IMR-90 (cell line): Measurements from ENCODE around the gene GMEB2. TPM values are rescaled to one million over a fixed set of nuclear protein-coding genes. Genes with fewer than 3 reads are reported as not detected.
A peak's percentile ranks its signal among the peaks of the same experiment; 100 is the strongest.

Source experiments
- ATAC-seq: fragments of 200-7000 bp; cut with Tn5 transposase; 2 replicates; pipeline ENCODE4 v1.9.1; 2020; ENCODE audit warnings: low read depth, mild to moderate bottlenecking, moderate library complexity
- BruUV-seq: library from RNA; stranded (reverse); fragments of 400-500 nt; replicated peaks from 2 replicates; lab custom pipeline; 2021; lab: Mats Ljungman, UMichigan
- CTCF ChIA-PET: fragments of 300-600 bp; formaldehyde crosslinking; extraction: SDS; loops from one replicate; lab custom pipeline; 2021; ENCODE audit warnings: antibody characterized with exemption; lab: Yijun Ruan, JAX
- POLR2A ChIA-PET: fragments of 300-600 bp; sonication (Branson Sonifier 250); formaldehyde crosslinking; loops from one replicate; lab custom pipeline; 2022; ENCODE audit warnings: antibody characterized with exemption; ENCODE audit not compliant: unreplicated experiment; lab: Charles Lee
- DNase-seq: peaks from one replicate; pipeline ENCODE4 v3.0.0; 2013
- H2AFZ ChIP-seq: replicated peaks from 2 replicates; pipeline ENCODE3; 2013; ENCODE audit warnings: low read length, mild to moderate bottlenecking; ENCODE audit not compliant: poor library complexity
- H2AK5ac ChIP-seq: 2 replicates; pipeline ENCODE4 v1.6.1; 2013; ENCODE audit warnings: low read depth, low read length, inconsistent platforms
- H2AK9ac ChIP-seq: replicated peaks from 2 replicates; pipeline ENCODE3; 2013; ENCODE audit warnings: mild to moderate bottlenecking, low read depth, low read length, moderate library complexity; ENCODE audit not compliant: poor library complexity
- H2BK120ac ChIP-seq: 2 replicates; pipeline ENCODE4 v1.6.1; 2013; ENCODE audit warnings: low read depth, low read length, inconsistent platforms
- H2BK15ac ChIP-seq: 3 replicates; pipeline ENCODE4 v1.6.1; 2013; ENCODE audit warnings: low read depth, low read length, inconsistent platforms
- H2BK20ac ChIP-seq: 2 replicates; pipeline ENCODE4 v1.6.1; 2013; ENCODE audit warnings: low read depth, mild to moderate bottlenecking, inconsistent platforms, low read length, moderate library complexity
- H2BK5ac ChIP-seq: 2 replicates; pipeline ENCODE4 v1.6.1; 2013; ENCODE audit warnings: mild to moderate bottlenecking, low read depth, low read length, inconsistent platforms; ENCODE audit not compliant: poor library complexity, severe bottlenecking
- H3K14ac ChIP-seq: replicated peaks from 2 replicates; pipeline ENCODE4 v1.6.1; 2013; ENCODE audit warnings: low read depth, low read length, inconsistent platforms
- H3K18ac ChIP-seq: 2 replicates; pipeline ENCODE4 v1.6.1; 2013; ENCODE audit warnings: low read depth, low read length, control low read depth
- H3K23ac ChIP-seq: 2 replicates; pipeline ENCODE4 v1.6.1; 2013; ENCODE audit warnings: low read depth, low read length, inconsistent platforms
- H3K27ac ChIP-seq: 2 replicates; pipeline ENCODE4 v1.5.1; 2013; ENCODE audit warnings: mild to moderate bottlenecking, control low read depth, low read length; ENCODE audit not compliant: insufficient read depth
- H3K27me3 ChIP-seq: 2 replicates; pipeline ENCODE4 v1.6.1; 2013; ENCODE audit warnings: low read length; ENCODE audit not compliant: control insufficient read depth, insufficient read depth
- H3K36me3 ChIP-seq: 2 replicates; pipeline ENCODE4 v1.6.1; 2013; ENCODE audit warnings: low read length, mixed read lengths; ENCODE audit not compliant: control insufficient read depth, insufficient read depth
- H3K4ac ChIP-seq: 2 replicates; pipeline ENCODE4 v1.6.1; 2013; ENCODE audit warnings: low read depth, low read length, inconsistent platforms
- H3K4me1 ChIP-seq: 2 replicates; pipeline ENCODE4 v1.6.1; 2013; ENCODE audit warnings: low read length, mixed read lengths; ENCODE audit not compliant: control insufficient read depth, insufficient read depth
- H3K4me2 ChIP-seq: 2 replicates; pipeline ENCODE4 v1.6.1; 2013; ENCODE audit warnings: low read depth, mild to moderate bottlenecking, control low read depth, low read length, moderate library complexity
- H3K4me3 ChIP-seq: 2 replicates; pipeline ENCODE4 v1.5.1; 2013; ENCODE audit warnings: low read depth, mild to moderate bottlenecking, control low read depth, low read length, moderate library complexity; ENCODE audit not compliant: insufficient read depth
- H3K56ac ChIP-seq: 2 replicates; pipeline ENCODE4 v1.6.1; 2013; ENCODE audit warnings: low read length, inconsistent platforms; ENCODE audit not compliant: insufficient read depth; ENCODE audit errors: extremely low read depth
- H3K79me1 ChIP-seq, 2 experiments: 2 replicates each; pipeline ENCODE4 v1.6.1; 2013; ENCODE audit warnings: low read length in 2 of 2, inconsistent platforms in 1 of 2, low read depth in 1 of 2
- H3K9ac ChIP-seq: 2 replicates; pipeline ENCODE4 v1.6.1; 2013; ENCODE audit warnings: low read depth, low read length, control low read depth
- H3K9me1 ChIP-seq: 2 replicates; pipeline ENCODE4 v1.6.1; 2013; ENCODE audit warnings: low read length, inconsistent platforms; ENCODE audit not compliant: insufficient read depth
- H3K9me3 ChIP-seq: 2 replicates; pipeline ENCODE4 v1.6.1; 2013; ENCODE audit warnings: low read length; ENCODE audit not compliant: control insufficient read depth, insufficient read depth
- H4K20me1 ChIP-seq: 2 replicates; pipeline ENCODE4 v1.6.1; 2013; ENCODE audit warnings: low read length, inconsistent platforms; ENCODE audit not compliant: insufficient read depth
- H4K5ac ChIP-seq: 2 replicates; pipeline ENCODE4 v1.6.1; 2013; ENCODE audit warnings: mild to moderate bottlenecking, low read depth, low read length, control low read depth
- H4K8ac ChIP-seq, 2 experiments: 2 replicates each; pipeline ENCODE4 v1.6.1; 2013; ENCODE audit warnings: low read depth in 2 of 2, low read length in 2 of 2, control low read depth in 1 of 2, inconsistent platforms in 1 of 2
- H4K91ac ChIP-seq: 2 replicates; pipeline ENCODE4 v1.6.1; 2013; ENCODE audit warnings: low read depth, low read length, inconsistent platforms; ENCODE audit not compliant: insufficient read depth
- CEBPB ChIP-seq: IDR thresholded peaks from 2 replicates; pipeline ENCODE4 v1.6.1; 2012; ENCODE audit warnings: low read depth, low read length, improper control_type of control experiment
- CHD1 ChIP-seq: IDR thresholded peaks from 2 replicates; pipeline ENCODE4 v1.6.1; 2012; ENCODE audit warnings: low read depth, low read length, improper control_type of control experiment
- FOS ChIP-seq: fragments of 150-350 bp; IDR thresholded peaks from 2 replicates; pipeline ENCODE4 v1.6.1; 2016; ENCODE audit warnings: low read depth, low read length
- MAFK ChIP-seq: IDR thresholded peaks from 2 replicates; pipeline ENCODE4 v1.6.1; 2012; ENCODE audit warnings: low read depth, low read length, improper control_type of control experiment
- MXI1 ChIP-seq: IDR thresholded peaks from 2 replicates; pipeline ENCODE4 v1.6.1; 2012; ENCODE audit warnings: low read depth, mild to moderate bottlenecking, low read length, moderate library complexity, borderline replicate concordance
- NFE2L2 ChIP-seq: fragments of 150-350 bp; IDR thresholded peaks from 2 replicates; pipeline ENCODE4 v1.6.1; 2016; ENCODE audit warnings: low read depth, mild to moderate bottlenecking, low read length
- POLR2A ChIP-seq: IDR thresholded peaks from 2 replicates; pipeline ENCODE4 v1.6.1; 2012; ENCODE audit warnings: mild to moderate bottlenecking, low read depth, low read length
- RAD21 ChIP-seq: IDR thresholded peaks from 2 replicates; pipeline ENCODE4 v1.6.1; 2012; ENCODE audit warnings: low read length, improper control_type of control experiment
- RCOR1 ChIP-seq: IDR thresholded peaks from 2 replicates; pipeline ENCODE4 v1.6.1; 2012; ENCODE audit warnings: mild to moderate bottlenecking, low read length, improper control_type of control experiment; ENCODE audit not compliant: insufficient replicate concordance
- RFX5 ChIP-seq: IDR thresholded peaks from 2 replicates; pipeline ENCODE4 v1.8.0; 2012; ENCODE audit warnings: low read depth, mild to moderate bottlenecking, low read length, moderate library complexity
- SMC3 ChIP-seq: fragments of 150-350 bp; IDR thresholded peaks from 2 replicates; pipeline ENCODE4 v1.6.1; 2016; ENCODE audit warnings: low read depth, mild to moderate bottlenecking, antibody characterized with exemption, low read length, moderate library complexity
- WGBS, 2 experiments: methylation state at CpG; one replicate each; pipeline versions ENCODE4 v1.1.5 to v1.1.7; 2013; ENCODE audit warnings: missing lambda C conversion rate in 2 of 2; ENCODE audit not compliant: insufficient read length in 1 of 2; ENCODE audit errors: extremely low coverage in 2 of 2; 5-methylcytosine and 5-hydroxymethylcytosine counted together
- dilution Hi-C: fragments of 300-500 bp; cut with HindIII; formaldehyde crosslinking; loops from one replicate; pipeline ENCODE4 v1.14.3; 2018; ENCODE audit warnings: low sequenced_read_pairs; ENCODE audit not compliant: unreplicated experiment
- in situ Hi-C: fragments of 300-500 bp; cut with MboI; formaldehyde crosslinking; loops from 3 replicates; pipeline ENCODE4 v1.14.3; 2019; ENCODE audit warnings: low sequenced_read_pairs, inconsistent platforms, mixed read lengths
- intact Hi-C: fragments of 100-400 bp; cut with micrococcal nuclease; formaldehyde crosslinking; loops from 2 replicates; pipeline ENCODE4 v1.10.0; 2022
- polyA plus RNA-seq, 3 experiments: library from polyadenylated mRNA; depleted of rRNA; stranded (reverse); fragments of >200 nt; gene quantifications; 2 replicates each; pipeline ENCODE4 v1.2.3, GENCODE V29; 2012; ENCODE audit warnings: low replicate concordance in 1 of 3
- total RNA-seq: library from RNA; depleted of rRNA; stranded (reverse); fragments of >200 nt; gene quantifications from 2 replicates; pipeline ENCODE4 v1.2.3, GENCODE V29; 2012
- TF ChIP-seq, protein P1 (sequence below): conservative IDR thresholded peaks from 2 replicates; pipeline ENCODE4 v1.5.1; 2012; ENCODE audit warnings: mild to moderate bottlenecking, low read depth, low read length, improper control_type of control experiment
- TF ChIP-seq, protein P2 (sequence below): fragments of 150-350 bp; IDR thresholded peaks from 2 replicates; pipeline ENCODE4 v1.6.1; 2017; ENCODE audit warnings: mild to moderate bottlenecking, antibody characterized with exemption, low read length, low read depth
- TF ChIP-seq, protein P3 (sequence below): fragments of 150-350 bp; IDR thresholded peaks from 2 replicates; pipeline ENCODE4 v1.6.1; 2016; ENCODE audit warnings: low read depth, mild to moderate bottlenecking, low read length, moderate library complexity, borderline replicate concordance

GMEB2 gene
- total and polyA plus RNA-seq, 2 of the 4 experiments (the other 2 are of a cell fraction), result 5.0 to 10.0 TPM

DNA sequence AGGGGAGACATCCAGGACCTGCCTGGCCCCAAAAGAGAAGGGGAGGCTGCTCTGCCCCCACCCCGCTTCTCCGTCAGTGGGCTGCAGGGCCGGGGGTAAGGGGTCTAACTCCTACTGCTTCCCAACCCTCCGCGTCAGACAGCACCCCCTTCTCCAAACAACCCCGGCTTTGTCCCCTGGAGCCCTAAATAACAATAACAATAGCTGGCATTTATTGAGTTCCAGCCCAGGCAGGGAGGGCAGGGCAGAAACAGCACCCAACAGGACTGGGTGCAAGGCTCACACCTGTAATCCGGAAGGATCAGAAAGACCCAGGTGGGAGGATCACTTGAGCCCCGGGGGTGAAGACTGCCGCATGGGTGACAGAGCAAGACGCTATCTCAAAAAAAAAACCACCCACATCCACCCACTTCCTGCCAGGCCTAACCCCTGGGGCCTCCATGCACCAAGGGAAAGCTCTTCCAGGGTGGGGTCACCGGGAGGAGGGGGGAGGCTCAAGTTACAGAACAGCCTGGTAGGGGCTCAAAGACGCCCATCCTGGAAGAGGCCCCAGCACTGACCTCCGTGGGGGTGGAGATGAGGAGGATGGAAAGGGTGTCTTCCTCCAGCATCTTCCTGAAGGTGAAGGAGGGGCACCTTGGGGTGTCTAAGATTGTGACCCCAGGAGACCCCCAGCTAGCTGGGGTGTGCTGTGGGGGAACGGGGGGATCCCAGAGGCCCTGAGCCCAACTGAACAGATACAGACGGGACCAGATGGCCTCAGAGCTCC lies 74.2 kb downstream of the GMEB2 start:
- ChIA-PET CTCF (no interaction called here), POLR2A (no interaction called here)
- no TSS peak for BruUV-seq
- Histone ChIP-seq H3K14ac (no peak overlapping the region), H3K9me3 (no peaks in the 10 kb centered on the region), H3K27me3 (peaks cover 16% of the 10 kb centered on the region), H3K36me3 (no peaks in the 10 kb centered on the region), H3K4me2 (no peak overlapping the region), H2BK20ac (no peak overlapping the region), H3K56ac (no peak overlapping the region), H3K4me1 (peaks cover 5% of the 10 kb centered on the region; the same call in 1 of the 2 replicates), H3K4me3 (no peak overlapping the region), H4K8ac (no peak overlapping the region), H3K4ac (no peak overlapping the region), H3K18ac (no peak overlapping the region), H3K23ac (no peak overlapping the region), H2BK15ac (no peak overlapping the region), H4K91ac (no peak overlapping the region), H2BK120ac (no peak overlapping the region), H4K5ac (no peak overlapping the region), H2AFZ (peak overlapping the region; percentile 13), H3K9me1 (no peaks in the 10 kb centered on the region), H2AK5ac (no peak overlapping the region), H2BK5ac (no peak overlapping the region), H3K9ac (no peak overlapping the region), H4K20me1 (no peaks in the 10 kb centered on the region; the same call in 1 of the 2 replicates), H3K27ac (no peak overlapping the region), H3K79me1 (no peaks in the 10 kb centered on the region), H2AK9ac (no peak overlapping the region)
- in situ Hi-C loops (no loop called here), intact Hi-C loops (no loop called here), dilution Hi-C loops (no loop called here)
- 50% methylated on average over 1 of the region's 15 CpGs; no CpG with 5 or more reads in 1 of the 2 experiments for WGBS, 2 experiments
- TF ChIP-seq SMC3 (no peak), RAD21 (no peak), CEBPB (no peak), RFX5 (no peak), POLR2A (no peak), CHD1 (no peak), MXI1 (no peak), MAFK (no peak), FOS (no peak), RCOR1 (no peak), NFE2L2 (no peak)
- TF ChIP-seq, protein P1, sequence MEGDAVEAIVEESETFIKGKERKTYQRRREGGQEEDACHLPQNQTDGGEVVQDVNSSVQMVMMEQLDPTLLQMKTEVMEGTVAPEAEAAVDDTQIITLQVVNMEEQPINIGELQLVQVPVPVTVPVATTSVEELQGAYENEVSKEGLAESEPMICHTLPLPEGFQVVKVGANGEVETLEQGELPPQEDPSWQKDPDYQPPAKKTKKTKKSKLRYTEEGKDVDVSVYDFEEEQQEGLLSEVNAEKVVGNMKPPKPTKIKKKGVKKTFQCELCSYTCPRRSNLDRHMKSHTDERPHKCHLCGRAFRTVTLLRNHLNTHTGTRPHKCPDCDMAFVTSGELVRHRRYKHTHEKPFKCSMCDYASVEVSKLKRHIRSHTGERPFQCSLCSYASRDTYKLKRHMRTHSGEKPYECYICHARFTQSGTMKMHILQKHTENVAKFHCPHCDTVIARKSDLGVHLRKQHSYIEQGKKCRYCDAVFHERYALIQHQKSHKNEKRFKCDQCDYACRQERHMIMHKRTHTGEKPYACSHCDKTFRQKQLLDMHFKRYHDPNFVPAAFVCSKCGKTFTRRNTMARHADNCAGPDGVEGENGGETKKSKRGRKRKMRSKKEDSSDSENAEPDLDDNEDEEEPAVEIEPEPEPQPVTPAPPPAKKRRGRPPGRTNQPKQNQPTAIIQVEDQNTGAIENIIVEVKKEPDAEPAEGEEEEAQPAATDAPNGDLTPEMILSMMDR, result no peak
- TF ChIP-seq, protein P2, sequence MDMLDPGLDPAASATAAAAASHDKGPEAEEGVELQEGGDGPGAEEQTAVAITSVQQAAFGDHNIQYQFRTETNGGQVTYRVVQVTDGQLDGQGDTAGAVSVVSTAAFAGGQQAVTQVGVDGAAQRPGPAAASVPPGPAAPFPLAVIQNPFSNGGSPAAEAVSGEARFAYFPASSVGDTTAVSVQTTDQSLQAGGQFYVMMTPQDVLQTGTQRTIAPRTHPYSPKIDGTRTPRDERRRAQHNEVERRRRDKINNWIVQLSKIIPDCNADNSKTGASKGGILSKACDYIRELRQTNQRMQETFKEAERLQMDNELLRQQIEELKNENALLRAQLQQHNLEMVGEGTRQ, result no peak
- TF ChIP-seq, protein P3, sequence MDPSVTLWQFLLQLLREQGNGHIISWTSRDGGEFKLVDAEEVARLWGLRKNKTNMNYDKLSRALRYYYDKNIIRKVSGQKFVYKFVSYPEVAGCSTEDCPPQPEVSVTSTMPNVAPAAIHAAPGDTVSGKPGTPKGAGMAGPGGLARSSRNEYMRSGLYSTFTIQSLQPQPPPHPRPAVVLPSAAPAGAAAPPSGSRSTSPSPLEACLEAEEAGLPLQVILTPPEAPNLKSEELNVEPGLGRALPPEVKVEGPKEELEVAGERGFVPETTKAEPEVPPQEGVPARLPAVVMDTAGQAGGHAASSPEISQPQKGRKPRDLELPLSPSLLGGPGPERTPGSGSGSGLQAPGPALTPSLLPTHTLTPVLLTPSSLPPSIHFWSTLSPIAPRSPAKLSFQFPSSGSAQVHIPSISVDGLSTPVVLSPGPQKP, result no peak
- no peak for ATAC-seq
- no peak for DNase-seq
